Fibroblast of lung (primary cell): Measurements from ENCODE around the gene LRRFIP1. TPM values are rescaled to one million over a fixed set of nuclear protein-coding genes. Genes with fewer than 3 reads are reported as not detected.

ENCODE experiments used
- DNase-seq, 2 donors: peaks; one replicate each; pipeline versions ENCODE4 v3.0.0 to v3.0.0-alpha.2; 2010; ENCODE audit warnings: low read depth in 2 of 2
- H2AFZ ChIP-seq: 2 replicates; pipeline ENCODE4 v1.5.1; 2012; ENCODE audit warnings: low read length, control low read depth, inconsistent platforms
- H3K27ac ChIP-seq: 2 replicates; pipeline ENCODE4 v1.5.1; 2011; ENCODE audit warnings: low read length, control low read depth; ENCODE audit not compliant: insufficient read depth
- H3K27me3 ChIP-seq: 2 replicates; pipeline ENCODE4 v1.5.1; 2011; ENCODE audit warnings: mild to moderate bottlenecking, low read length; ENCODE audit not compliant: control insufficient read depth, insufficient read depth
- H3K36me3 ChIP-seq: 2 replicates; pipeline ENCODE4 v1.5.1; 2011; ENCODE audit warnings: low read length; ENCODE audit not compliant: control insufficient read depth, insufficient read depth
- H3K4me1 ChIP-seq: 2 replicates; pipeline ENCODE4 v1.5.1; 2011; ENCODE audit warnings: low read length; ENCODE audit not compliant: control insufficient read depth, insufficient read depth; ENCODE audit errors: extremely low read depth
- H3K4me2 ChIP-seq: 2 replicates; pipeline ENCODE4 v1.5.1; 2011; ENCODE audit warnings: low read length, control low read depth; ENCODE audit not compliant: insufficient read depth; ENCODE audit errors: extremely low read depth
- H3K4me3 ChIP-seq, 4 experiments: fragments of 200-600 bp in 1 of 4; sonication (generic) in 1 of 4; replicated peaks in 1 of 4; 2 replicates each; pipeline ENCODE4 v1.5.1; 2011 to 2016; ENCODE audit warnings: low read length in 4 of 4, low read depth in 3 of 4, mild to moderate bottlenecking in 3 of 4, control low read depth in 2 of 4, inconsistent platforms in 1 of 4, mixed read lengths in 1 of 4; ENCODE audit not compliant: insufficient read depth in 1 of 4; ENCODE audit errors: control extremely low read depth in 1 of 4
- H3K79me2 ChIP-seq: 2 replicates; pipeline ENCODE4 v1.5.1; 2012; ENCODE audit warnings: mild to moderate bottlenecking, low read length, inconsistent platforms; ENCODE audit not compliant: control insufficient read depth, insufficient read depth
- H3K9ac ChIP-seq: 2 replicates; pipeline ENCODE4 v1.5.1; 2011; ENCODE audit warnings: mild to moderate bottlenecking, low read length, control low read depth; ENCODE audit not compliant: insufficient read depth
- H3K9me3 ChIP-seq: 2 replicates; pipeline ENCODE4 v1.5.1; 2012; ENCODE audit warnings: low read depth, low read length; ENCODE audit not compliant: control insufficient read depth, insufficient read depth
- H4K20me1 ChIP-seq: 2 replicates; pipeline ENCODE4 v1.5.1; 2011; ENCODE audit warnings: low read length; ENCODE audit not compliant: control insufficient read depth, insufficient read depth; ENCODE audit errors: extremely low read depth
- CTCF ChIP-seq, 2 donors: IDR thresholded peaks in 1 of 2; conservative IDR thresholded peaks in 1 of 2; 1 replicate in 1 of 2; 2 replicates in 1 of 2; pipeline ENCODE4 v1.5.1; 2011 to 2012; ENCODE audit warnings: low read length in 2 of 2, control low read depth in 1 of 2, inconsistent platforms in 1 of 2, low read depth in 1 of 2, mild to moderate bottlenecking in 1 of 2
- EZH2 ChIP-seq: IDR thresholded peaks from 2 replicates; pipeline ENCODE4 v1.5.1; 2012; ENCODE audit warnings: low read length, control low read depth, mild to moderate bottlenecking; ENCODE audit errors: missing control alignments
- polyA plus RNA-seq, 2 donors: library from polyadenylated mRNA; depleted of rRNA in 1 of 2; stranded (reverse) in 1 of 2; unstranded in 1 of 2; fragments of >200 nt; gene quantifications; 2 replicates each; pipeline ENCODE4 v1.2.1, GENCODE V29; 2011 to 2012; ENCODE audit warnings: missing spikeins in 1 of 2
- total RNA-seq: library from RNA; depleted of rRNA; stranded (reverse); fragments of >200 nt; gene quantifications from 2 replicates; pipeline ENCODE4 v1.2.1, GENCODE V29; 2014

Gene LRRFIP1
- total and polyA plus RNA-seq, 2 donors (not counting 1 experiment from before 2014, with no cell fraction given), result 58.1 to 113 TPM

- no peak for TF ChIP-seq EZH2
- no peak for TF ChIP-seq CTCF (conservative IDR thresholded peaks at IDR 0.05 in 1 of 2, IDR thresholded peaks at IDR 0.05 in 1 of 2; ENCODE audit: low read depth in 1 of 2, low read length in 2 of 2)
- Histone ChIP-seq H2AFZ (no peak overlapping the region), H3K36me3 (no peaks in the 10 kb centered on the region), H3K27me3 (no peaks in the 10 kb centered on the region), H3K4me3 (no peak overlapping the region), H3K27ac (peak overlapping the region; percentile 88), H3K4me2 (peak overlapping the region; percentile 47), H3K4me1 (peaks cover 24% of the 10 kb centered on the region), H3K9me3 (no peaks in the 10 kb centered on the region), H4K20me1 (no peaks in the 10 kb centered on the region), H3K9ac (peak overlapping the region; percentile 52), H3K79me2 (no peaks in the 10 kb centered on the region)
- DNase-seq, result peak; percentile 97 to 100
Observed at GRCh38 chr2:237669628-237670392, 42.4 kb downstream of the LRRFIP1 start.

DNA sequence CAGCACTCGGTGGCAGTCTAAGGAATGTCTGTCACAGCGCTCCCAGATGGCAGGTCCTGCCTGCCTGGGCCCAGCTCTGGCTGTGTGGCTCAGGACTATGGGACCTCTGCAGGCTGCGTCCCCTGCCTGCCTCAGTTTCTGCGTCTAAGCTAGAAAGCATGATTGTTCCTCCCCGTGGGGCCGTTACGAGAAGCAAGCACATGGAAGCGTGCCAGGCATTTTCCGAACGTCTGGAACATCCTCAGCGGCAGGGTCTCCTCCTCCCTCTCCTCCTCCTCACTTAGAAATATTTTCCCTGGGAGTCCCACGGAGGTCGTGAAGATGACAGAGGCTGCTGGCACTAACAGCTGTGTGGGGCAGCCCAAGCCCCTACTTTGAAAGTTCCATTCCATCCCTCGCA, 43.3 kb downstream of the LRRFIP1 start:
- Histone ChIP-seq H3K4me1 (peaks cover 26% of the 10 kb centered on the region), H3K4me2 (peak overlapping the region; percentile 30), H3K36me3 (no peaks in the 10 kb centered on the region), H2AFZ (no peak overlapping the region), H3K4me3 (no peak overlapping the region), H3K27ac (peak overlapping the region; percentile 88), H3K9ac (peak overlapping the region; percentile 52), H3K9me3 (no peaks in the 10 kb centered on the region), H4K20me1 (no peaks in the 10 kb centered on the region), H3K27me3 (no peaks in the 10 kb centered on the region), H3K79me2 (no peaks in the 10 kb centered on the region)
- DNase-seq, result no peak
- no peak for TF ChIP-seq CTCF (conservative IDR thresholded peaks at IDR 0.05 in 1 of 2, IDR thresholded peaks at IDR 0.05 in 1 of 2; ENCODE audit: low read depth in 1 of 2, low read length in 2 of 2)

DNA sequence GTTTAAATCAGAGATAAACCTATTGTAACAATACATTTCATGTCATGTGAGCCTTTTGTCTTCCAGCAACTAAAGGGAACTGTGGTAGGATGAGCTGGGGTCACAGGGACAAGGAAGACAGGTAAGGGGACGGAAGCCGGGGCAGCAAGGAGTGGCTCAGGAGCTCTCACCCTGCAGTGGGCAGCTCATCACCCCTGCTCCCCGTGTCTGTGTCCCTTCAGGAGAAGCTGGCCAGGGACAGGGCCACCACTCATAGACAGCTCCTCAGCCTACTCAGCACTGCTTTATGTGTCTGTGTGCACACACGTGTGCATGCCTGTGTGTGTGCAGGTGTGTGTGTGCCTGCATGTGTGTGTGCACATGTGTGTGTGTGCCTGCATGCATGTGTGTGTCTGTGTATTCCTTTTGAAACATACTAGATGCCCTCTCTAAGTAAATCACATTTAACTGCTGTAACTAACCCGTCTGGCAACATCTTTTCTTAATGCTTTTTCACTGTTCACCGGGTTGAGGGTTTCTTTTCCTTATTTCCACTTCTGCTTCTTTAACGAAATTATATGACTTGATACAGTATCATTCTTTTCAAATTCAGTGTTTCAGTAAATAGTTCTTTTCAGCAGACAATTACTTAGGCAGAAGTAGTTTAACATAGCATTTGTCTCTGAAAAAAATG, 44.2 kb downstream of the LRRFIP1 start:
- no peak overlapping the region for H3K9ac ChIP-seq
- H3K4me1 ChIP-seq, result peaks cover 26% of the 10 kb centered on the region
- H3K27me3 ChIP-seq, result no peaks in the 10 kb centered on the region
- no peak overlapping the region for H2AFZ ChIP-seq
- H3K36me3 ChIP-seq, result no peaks in the 10 kb centered on the region
- no peak for DNase-seq
- H3K79me2 ChIP-seq, result no peaks in the 10 kb centered on the region
- no peak overlapping the region for H3K4me2 ChIP-seq
- no peak for TF ChIP-seq CTCF (conservative IDR thresholded peaks at IDR 0.05 in 1 of 2, IDR thresholded peaks at IDR 0.05 in 1 of 2; ENCODE audit: low read depth in 1 of 2, low read length in 2 of 2)
- TF ChIP-seq EZH2, result no peak
- no peak overlapping the region for H3K27ac ChIP-seq
- no peaks in the 10 kb centered on the region for H3K9me3 ChIP-seq
- no peaks in the 10 kb centered on the region for H4K20me1 ChIP-seq
- H3K4me3 ChIP-seq, result no peak overlapping the region
